Fibroblast of skin of right biceps (primary cell): ENCODE data around the gene TFF2.

Experiments
- DNase-seq: peaks from one replicate; pipeline ENCODE4 v3.0.0-alpha.2; 2013

TFF2 gene

DNA sequence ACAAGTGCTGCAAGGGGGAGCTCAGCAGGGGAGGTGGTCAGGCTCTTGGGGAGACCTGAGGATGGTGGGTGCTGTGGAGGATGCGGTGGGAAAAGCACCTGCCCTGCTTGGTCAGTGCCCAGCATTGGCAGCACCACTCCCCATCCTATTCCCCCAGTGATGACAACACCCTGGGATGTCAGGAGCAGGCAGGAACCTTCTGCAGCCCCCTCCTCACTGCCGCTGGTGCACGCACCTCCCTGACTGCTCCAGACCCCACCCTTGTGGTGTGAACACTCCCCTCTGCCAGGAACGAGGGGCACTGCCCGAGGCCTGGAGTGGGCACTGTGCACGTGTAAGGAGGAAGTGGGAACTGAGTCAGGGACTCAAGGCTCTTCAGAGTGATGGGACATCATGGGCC is 32.5 kb upstream of the TFF2 start:
- no peak for DNase-seq

DNA sequence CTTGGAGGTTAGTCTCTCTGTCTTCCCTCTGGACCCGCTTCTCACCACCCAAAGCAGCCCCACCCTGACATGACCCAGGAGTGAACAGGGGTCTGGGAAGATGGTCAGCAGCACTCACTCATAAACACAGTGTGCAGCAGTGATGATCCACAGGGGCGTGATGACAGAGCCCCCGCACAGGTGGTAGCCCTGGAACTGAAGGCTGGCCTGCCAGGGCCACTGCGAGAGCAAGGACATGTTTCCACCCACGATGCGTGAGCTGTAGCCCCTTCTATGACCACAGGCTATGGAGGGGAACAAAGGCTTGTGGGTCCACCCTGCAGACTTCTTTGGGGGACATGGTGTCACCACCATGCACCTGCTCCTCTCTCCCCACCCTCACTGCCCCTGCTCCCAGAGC is 32.1 kb upstream of the TFF2 start:
- no peak for DNase-seq

DNA sequence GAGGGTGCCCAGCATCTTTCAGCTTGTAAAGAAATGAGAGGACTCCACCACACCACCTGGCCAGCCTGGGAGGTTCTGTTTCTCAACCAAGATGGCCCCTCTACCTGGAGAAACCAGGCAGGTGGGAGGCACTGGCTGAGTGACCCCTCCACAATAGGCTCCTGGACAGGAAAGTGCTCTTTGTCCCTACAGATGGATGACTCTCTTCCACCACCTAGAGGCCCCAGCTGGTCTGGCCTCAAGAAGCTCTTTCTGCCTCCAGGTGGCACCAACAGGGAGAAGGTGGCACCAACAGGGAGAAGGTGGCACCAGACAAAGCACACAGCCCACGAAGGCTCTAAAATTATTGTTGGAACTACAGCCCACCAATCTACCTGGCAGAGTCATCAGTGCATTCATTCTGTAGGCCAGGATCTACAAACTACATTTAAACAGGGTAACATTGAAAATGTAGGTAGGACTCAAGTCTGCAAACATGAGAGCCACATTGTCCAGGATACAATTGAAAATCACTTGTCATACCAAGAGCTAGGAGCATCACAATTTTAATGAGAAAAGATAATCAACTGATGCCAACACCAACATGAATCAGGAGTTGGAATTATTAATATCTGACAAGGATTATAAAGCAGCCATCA is 30.7 kb upstream of the TFF2 start:
- no peak for DNase-seq

DNA sequence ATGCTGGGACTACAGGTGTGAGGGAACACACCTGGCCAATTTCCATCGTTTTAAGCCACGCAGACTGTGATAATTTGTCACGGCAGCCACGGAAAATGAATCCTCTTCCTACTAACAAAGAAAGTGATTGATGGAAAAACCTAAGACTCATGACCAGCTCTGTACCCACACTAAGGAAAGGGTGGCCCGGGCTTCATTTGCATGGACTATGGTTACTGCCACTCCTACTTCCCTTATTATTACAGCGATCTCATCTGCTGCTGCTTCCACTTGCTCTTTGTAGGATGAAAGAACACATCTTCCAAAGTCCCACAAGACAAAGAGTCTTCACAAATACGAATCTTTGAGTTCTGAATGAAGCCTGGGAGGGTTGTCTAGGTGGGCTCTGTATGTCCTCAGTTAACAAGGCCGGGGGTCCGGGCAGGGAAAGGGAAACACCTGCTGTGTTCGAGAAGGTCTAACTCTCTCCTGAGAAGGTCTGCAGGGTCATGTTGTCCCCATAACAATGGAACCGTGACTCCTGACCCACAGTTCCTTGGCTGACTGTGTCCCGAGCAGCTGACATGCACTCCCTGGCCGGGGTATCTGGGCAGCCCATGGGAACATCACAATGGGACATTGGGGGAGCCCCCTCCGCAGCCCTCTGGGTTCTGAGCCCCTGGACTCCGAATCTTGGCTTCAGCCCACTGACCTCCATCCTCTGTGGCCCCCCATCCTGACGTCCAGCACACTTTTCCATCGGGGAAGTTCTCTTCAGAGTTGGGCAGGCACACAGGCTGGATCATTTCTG is 28.8 kb upstream of the TFF2 start:
- no peak for DNase-seq

DNA sequence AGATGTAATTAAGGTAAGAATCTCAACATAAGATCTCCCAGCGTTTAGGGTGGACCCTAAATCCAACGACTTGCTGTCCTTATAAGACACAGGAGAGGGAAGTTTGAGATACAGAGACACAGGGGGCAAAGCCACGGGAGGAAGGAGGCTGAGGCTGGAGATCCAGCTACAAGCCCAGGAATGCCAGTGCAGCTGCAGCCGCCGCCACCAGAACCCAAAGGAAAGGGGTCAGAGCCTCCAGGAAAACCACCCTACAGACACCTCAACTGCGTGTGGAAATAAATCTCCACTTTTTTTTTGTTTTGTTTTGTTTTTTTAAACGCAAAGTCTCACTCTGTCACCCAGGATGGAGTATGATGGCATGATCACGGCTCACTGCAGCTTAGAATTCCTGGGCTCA is 27.6 kb upstream of the TFF2 start:
- DNase-seq: no peak

DNA sequence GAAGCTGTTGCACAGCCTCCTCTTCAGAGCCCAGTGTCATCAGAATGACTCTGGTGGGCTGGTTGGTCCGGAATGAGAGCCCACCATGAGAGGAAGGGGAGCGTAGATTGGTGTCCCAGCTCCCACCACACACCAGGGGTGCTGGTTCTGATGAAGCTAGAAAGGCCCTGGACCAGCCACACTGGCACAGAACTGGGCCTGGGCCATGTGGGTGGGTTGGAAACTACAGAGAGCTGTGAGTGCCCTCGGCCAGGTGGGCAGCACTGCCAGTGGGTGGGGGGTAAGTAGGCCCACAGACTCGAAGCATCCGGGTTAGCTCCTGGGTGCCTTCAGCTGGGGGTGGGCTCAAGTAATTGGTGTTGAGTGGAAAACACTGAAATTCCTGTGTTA is 27.2 kb upstream of the TFF2 start:
- no peak for DNase-seq

DNA sequence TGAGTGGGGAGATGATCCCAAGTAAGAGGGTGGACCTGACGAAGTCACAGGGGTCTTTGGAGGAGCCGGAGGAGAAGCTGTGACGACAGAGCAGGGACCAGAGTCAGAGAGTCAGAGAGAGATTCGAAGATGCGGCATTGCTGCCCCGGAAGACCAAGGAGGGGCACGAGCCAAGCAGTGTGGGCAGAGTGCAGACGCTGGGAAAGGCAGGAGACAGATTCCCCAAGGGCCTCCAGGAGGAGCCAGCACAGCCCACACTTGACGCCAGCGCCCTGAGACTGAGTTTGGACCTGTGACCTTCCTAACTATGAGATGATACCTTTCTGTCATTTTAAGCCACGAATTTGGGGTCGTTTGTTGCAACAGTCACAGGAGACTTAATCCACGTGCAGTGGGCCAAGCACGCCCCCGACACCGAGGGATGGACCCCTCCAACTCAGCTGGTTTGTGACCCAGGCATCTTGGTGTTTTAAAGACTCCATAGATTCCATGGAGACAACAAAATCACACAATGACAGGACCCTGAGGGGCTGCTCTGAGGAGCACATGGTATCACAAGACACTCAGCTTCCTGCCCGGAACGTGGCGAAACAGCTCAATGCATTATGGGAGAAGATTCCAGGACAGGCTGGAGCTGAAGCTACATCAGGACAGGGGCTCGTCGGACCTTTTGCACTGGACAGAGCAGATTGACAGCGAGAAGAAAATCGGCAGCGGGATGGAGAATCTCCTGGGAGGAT is 26.6 kb upstream of the TFF2 start:
- DNase-seq: no peak

DNA sequence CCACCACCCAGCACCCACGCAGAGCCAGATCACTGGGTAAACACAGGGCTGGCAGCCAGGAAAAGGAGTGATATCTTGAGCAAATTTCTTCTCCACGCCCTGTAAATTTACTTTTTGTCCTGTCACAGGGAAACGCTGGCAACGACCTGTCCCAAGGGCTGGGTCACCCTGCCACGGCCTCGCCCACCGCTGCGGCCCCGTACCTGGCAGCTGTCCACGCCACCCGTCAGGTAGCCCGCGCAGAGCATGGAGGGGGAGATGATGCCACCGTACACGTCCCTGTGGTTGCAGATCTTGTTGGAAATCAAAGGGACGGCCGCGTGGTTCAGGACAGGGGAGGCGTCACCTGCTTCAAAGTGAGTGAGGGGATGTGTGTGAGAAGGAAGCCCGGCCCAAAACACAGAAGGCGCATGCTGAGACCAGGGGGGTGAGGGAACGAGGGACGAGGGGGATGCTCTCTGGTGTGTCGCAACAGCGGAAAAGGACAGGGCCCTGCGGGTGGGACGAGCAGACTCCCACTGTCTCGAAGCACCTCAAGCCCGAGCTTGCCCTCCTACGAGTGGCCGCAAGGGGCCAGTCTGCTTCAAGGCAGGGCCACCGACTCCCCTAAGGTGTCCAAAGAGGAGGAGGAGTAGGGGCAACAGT is 25.7 kb upstream of the TFF2 start:
- no peak for DNase-seq

DNA sequence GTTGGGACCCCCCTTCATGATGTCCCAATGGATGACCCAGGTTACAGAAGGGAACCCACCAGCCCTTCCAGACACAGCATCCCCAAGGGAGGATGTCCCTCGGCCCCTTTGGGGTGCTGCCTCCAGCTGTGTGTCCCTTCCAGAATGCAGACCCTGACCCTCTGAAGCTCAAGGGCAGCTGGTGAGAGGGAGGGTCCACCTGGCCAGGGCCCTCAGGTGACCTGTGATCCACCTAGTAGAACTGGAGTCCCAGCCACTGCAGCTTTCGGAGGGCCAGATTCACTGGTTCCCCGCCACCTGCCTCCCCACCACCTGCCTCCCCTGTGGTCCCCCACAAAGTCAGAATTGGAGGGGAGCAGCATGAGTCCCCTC is 25.2 kb upstream of the TFF2 start:
- no peak for DNase-seq

DNA sequence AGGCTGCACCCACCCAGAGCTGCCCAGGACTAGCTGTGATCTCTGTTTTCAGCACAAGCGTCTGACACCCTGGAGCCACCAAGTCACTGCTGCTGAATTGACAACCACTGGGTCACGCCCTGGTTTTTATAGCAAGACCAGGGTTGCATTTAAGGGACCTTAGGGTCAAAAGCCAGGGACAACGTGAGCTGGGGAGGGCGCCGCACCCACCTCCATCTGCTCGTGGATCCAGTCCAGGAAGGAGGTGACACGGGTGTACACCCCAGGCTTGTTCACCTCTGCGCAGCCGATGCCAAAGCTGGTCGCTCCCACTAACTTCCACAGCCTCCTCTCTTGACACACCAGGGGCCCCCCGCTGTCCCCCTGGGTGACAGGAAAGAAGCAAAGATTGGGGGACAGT is 24.7 kb upstream of the TFF2 start:
- DNase-seq: no peak

DNA sequence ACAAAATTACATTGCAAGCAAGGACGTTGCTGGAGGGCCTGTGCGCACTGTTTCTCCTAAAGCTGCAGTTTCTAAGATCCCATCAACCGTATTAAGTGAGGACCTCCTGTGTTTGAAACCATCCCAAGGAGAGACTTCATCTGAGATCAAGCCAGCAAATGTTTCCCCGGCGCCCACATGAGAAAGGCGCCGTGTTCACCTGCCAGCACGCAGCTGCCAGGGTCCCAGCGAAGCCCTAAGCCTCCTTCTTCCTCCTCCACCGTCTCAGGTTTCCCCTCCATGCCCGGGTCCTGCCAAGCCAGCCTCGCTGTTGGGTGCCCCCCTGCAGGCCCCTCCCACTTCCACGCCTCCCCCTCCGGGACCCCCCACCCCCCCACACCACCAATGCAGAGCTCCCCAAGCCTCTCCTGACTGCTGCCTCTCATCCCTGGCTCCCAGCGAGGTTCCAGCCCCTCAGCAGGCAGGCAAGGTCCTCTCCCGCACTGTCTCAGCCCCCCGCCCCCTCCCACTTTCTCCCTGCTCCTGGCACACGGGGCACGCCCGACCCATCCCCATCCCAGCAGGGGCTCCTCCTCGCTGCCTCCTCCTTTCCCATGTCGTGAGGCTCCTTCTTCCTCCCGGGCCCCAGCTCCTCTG is 24.2 kb upstream of the TFF2 start:
- DNase-seq: no peak

DNA sequence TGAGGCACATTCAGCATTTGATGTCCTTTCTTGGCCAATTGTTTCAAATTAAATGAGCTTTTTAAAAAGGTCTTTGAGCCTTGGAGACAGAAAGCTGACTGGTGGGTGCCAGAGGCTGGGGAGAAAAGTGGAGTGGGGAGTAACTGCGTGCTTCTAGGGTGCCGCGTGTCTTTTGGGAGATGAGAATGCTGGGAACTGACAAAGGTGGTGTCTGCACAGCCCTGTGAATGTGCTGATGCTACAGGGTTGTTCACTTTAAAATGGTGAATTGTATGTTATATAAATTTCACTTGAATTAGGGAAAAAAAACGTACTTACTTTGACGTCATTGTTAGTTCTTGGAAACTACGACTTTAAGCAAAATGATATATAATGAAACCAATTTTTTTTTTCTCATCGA is 23.7 kb upstream of the TFF2 start:
- DNase-seq: no peak

DNA sequence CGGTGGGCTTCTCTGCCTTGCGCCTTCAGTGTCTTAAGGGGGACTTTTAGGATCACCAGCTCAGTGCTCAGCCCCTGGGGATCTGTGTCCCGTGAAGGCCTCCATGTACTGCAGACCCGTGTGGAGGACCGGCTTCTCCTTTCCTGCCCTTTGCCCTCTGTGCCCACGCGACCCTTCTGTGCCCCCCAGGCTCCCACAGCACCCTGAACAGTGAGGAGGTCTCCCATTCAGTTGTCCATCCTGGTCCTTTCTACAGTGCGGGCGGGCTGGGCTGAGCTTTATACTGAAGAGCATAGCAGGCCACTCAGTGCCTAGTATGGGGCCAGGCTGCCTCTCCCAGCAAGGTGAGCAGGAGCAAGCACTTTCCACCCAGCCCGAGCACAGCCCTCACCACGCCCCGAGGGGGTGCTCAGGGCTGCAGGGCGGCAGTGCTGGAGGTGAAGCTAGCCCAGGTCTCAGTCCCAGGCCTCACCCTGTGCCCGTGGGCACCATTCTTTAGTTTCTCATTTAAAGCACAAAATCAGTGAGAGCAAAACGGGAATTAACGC is 23.2 kb upstream of the TFF2 start:
- no peak for DNase-seq

DNA sequence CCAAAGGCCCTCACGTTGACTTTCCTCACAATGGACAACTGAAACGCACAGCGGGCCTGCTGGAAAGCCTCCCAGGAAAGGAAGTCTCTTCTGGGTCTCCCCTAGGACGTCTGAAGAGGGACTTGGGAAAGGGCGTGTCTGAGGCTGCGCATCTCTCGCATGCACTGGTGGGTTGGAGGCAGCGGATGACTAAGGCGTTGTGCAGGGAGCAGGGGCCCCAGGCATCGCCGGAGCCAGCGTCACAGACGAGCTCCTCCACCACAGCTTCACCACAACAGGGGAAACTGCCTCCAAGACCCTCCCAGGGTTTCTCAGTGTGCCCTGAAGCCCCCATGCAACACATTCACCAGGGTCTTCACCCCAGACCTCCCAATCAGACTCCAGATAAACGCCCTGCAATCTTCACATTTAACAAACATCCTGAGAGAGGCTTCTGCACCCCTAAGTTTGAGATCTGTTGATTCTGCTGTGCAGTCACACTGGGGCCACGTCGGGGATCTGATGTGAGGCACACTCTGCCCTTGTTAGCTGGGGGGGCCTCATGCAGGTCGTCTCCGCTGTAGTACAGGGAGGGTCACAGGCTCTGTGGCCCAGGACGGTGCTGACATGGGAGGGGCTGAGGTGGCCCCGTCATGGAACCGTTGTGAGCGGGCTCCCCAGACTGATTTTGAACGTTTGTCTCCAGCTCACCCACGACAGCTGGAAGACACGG is 22.6 kb upstream of the TFF2 start:
- no peak for DNase-seq

DNA sequence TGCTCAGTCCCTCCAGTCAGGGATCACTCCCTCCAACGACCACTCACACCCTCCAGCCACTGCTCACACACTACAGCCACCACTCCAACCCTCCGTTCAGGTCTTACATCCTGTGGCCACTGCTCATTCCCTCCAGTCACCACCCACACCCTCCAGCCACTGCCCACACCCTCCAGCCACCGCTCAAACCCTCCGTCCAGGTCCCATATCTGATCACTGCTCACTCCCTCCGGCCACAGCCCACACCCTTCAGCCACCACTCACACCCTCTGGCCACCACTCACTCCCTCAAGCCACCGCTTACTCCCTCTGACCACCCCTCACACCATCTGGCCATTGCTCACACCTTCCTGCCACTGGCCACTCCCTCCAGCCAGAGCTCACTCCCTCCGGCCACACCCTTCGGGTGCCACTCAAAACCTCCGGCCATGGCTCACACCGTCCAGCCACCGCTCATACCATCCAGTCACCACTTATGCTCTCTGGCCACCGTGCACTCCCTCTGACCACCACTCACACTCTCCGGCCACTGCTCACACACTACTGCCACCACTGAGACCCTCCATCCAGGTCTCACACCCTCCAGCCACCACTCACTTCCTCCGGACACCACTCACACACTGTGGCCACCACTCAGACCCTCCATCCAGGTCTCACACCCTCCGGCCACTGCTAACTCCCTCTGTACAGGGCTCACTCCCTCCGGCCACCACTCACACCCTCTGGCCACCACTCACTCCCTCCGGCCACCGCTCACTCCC is 20.3 kb upstream of the TFF2 start:
- no peak for DNase-seq

DNA sequence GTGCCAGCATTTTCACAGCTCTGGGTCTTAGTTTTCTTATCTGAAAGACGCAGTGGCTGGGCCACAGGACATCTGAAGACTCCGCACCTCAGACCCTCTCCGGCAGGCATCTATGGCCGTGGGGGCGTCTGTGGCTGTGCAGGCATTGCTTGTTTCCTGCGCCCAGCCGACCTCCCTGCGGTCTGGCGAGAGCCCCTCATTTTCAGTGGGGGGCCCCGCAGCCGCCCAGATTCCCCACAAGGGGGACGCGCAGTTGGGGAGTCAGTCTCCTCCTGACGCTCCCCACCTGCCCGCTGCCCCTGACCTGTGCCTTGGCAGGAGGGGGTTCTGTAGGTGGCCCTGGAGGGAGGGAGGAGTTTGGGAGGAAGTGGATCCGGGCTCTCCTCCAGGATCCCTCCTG is 19.0 kb upstream of the TFF2 start:
- DNase-seq: no peak

DNA sequence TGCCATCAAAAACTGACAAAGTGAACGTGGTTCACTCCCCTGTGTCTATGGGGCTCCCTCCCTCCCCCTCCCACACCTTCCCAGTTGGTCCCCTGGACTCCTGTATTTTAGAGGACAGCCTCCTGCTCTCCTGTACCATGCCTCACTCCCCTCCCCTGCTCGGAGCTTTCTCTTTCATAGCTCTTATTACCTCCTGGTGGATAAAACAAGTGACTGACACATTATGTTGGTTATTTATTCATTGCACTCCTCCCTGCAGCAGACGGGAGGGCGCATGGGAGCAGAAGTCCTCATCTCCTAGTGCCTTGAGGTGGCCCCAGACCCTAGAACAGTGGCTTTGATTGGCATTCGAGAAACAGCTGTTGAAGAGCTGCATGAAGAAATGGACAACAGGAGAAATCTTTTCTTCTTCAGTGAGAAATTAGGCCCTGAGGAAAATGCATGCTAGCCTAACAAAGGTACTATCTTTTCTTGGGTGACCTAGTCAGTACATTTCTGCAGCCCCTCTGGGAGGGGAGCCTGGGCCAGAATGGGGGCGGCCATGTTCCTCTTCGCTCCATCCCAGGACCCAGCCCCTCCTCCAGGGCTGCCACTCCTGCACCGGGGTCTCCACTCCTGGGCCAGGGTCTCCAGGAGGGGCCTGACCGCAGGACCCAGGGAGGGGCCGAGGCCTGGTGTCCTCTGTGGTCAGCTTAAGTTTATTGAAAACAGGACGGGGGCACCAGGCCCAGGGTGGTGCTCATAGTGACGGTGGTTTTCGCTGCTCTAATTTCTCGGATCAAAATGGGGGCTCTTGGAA is 16.8 kb upstream of the TFF2 start:
- no peak for DNase-seq

DNA sequence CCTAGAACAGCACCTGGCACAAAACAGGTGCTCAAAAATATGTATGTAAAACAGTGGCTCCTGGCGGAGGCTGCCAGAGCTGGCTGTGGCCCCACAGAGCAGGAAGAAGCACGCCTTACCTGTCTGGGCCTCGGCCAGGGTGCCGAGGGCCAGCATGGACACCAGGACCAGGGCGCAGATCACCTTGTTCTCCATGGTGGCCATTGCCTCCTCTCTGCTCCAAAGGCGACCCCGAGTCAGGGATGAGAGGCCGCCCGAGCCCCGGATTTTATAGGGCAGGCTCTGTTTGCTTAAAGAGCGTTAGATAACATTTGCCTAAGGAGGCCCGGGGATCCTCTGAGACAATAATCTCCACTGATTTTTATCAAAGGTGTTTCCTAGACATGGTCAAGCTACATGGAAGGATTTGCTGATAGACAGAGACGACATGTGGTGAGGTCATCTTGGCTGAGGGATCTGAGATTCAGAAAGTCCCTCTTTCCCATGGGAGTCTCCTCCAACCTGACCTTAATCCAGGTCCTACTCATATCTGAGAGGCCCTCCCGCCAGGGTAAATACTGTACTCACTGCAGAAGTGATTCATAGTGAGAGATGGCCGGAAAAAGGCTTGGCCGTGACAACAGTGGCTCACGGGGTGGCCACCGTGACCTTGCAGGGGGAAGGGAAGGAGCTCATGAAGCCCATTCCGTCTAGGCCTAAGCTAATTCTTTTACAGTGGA is 15.7 kb upstream of the TFF2 start, which contains the start of gene TFF1:
TFF1 (minus strand) TSS at position 244 of the 719 bp plus-strand sequence; CDS start at position 204, 40 bp downstream.
- DNase-seq: no peak

DNA sequence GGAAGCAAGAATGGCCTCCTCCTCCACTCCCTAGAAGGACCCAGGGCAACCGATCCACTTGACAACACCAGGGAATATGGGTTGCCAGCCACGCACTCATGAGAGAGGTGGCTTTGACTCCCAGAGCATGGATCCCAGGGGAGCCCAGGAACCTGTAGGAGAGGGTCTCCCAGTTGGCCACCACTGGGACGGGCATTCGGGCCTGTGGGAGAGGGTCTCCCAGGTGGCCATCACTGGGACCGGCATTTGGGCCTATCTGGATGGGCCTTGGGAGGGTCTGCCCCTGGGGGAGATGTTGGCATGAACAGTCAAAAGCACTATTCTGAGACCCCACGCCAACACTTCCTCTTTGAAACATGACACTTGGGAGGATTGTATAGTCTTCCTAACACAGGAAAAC is 15.0 kb upstream of the TFF2 start:
- DNase-seq: no peak
